ENCODE results near the gene PPP1R13L. TPM values are rescaled to one million over a fixed set of nuclear protein-coding genes. Genes with fewer than 3 reads are reported as not detected.

Gene PPP1R13L, protein sequence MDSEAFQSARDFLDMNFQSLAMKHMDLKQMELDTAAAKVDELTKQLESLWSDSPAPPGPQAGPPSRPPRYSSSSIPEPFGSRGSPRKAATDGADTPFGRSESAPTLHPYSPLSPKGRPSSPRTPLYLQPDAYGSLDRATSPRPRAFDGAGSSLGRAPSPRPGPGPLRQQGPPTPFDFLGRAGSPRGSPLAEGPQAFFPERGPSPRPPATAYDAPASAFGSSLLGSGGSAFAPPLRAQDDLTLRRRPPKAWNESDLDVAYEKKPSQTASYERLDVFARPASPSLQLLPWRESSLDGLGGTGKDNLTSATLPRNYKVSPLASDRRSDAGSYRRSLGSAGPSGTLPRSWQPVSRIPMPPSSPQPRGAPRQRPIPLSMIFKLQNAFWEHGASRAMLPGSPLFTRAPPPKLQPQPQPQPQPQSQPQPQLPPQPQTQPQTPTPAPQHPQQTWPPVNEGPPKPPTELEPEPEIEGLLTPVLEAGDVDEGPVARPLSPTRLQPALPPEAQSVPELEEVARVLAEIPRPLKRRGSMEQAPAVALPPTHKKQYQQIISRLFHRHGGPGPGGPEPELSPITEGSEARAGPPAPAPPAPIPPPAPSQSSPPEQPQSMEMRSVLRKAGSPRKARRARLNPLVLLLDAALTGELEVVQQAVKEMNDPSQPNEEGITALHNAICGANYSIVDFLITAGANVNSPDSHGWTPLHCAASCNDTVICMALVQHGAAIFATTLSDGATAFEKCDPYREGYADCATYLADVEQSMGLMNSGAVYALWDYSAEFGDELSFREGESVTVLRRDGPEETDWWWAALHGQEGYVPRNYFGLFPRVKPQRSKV
- 10.1 and 30.6 TPM in 2 replicates for total RNA-seq (2014; rRNA removed; shearing (Covaris generic); ENCODE audit: low replicate concordance)

DNA sequence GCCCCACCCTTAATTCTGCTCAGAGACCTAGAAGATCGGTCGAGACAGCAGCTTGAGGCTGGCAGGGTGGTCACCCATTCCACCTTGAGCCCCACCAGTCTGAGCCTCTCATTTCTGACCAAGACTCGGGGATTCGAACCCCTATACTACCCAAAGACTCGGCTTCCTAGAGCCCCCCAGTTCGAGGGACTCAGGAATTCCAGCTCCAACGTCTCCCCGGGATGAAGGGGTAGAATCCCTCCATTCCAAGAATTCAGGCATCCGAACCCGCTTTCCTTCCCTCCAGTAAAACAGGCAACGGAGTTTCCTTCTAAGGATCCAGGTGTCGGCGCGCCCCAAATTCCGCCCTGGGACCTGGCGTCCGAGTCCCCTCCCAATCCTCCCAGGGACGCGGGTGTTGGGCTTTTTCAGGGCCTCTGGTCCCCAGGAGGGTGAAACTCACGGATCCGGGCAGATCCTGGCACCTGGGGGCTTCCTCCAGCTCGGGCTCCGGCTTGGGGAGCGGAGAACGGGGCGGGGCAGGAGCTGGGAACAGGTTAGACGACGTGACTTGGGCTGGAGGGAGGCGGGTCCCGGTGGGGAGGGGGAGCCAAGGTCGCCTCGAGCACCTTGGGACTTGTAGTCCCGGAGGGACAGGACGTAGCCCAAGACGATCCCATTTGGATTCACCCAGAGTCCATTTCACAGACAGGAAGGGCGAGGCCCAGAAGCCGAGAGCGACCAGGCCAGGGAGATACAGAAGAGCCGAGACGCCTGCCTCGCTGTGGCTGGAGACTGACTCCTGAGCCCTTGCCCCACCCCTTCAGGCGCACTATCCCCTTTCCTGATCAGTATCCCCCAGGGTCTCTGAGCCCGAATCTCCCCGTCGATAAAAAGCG is at the start of gene PPP1R13L:
Gene PPP1R13L (minus strand): TSS at position 513 of the 878 bp plus-strand sequence. CDS start 6,751 bp downstream, outside the sequence.
- DNase-seq (ENCODE audit: low read depth): peak; percentile 96
- in situ Hi-C loops (cut with HindIII; ENCODE audit: low pct_unique_long_range_greater_than_20kb, low sequenced_read_pairs): no loop called here

DNA sequence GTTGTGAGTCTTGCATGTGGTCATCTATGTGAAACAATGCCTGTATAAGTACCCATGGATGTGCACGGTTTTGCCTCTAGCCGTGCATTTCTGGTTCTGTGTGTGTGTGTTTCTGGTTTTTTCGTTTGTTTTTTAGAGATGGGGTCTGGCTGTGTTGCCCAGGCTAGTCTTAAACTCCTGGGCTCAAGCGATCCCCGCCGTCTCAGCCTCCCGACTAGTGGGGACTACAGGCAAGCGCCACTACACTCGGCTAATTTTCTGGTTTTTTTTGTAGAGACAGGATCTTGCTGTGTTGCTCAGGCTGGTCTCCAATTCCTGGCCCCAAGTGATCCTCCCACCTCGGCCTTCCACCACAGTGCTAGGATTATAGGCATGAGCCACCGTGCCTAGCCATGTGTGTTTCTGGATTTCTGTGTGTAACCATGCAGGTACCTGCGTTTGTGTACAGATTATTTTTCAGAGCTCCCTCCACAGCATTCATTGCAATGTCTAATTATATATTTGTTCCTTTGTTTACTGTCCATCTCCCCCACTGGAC is 47.0 kb upstream of the PPP1R13L start:
- no peak for DNase-seq (ENCODE audit: low read depth)
- in situ Hi-C loops (cut with HindIII; ENCODE audit: low pct_unique_long_range_greater_than_20kb, low sequenced_read_pairs): no loop called here

DNA sequence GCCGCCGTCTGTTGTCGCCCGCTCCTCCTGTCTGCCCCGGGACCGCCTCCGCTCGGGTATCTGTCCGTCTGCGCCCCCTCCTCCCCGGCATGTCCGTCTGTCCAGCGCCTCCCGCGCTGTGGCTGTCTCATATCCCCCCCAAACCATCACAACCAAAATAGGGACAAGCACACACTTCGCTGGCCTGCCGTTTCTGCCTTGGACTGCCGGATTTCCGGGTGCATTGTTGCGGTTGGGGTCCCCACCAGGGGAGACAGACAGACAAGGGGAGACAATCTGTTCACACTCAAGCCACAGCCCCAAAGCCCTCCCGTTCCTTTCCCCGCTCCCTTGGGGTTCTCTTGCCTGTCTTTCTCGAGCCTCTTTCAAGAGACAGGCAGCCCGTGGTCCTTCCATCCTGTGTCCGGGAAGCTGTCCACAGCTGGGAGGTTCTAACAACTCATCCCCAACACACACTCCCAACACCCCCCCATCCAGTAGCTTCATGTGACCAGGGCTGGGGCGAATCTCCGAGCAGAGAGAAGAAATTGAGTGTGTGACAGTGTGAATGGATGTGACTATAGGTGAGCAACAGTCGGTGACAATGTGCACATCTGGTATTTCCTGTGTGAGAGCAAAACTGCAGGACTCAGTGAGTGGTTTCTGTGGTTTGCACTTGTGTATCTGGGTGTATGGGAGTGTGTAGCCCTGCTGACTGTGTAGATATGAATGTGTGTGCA is 46.4 kb upstream of the PPP1R13L start:
- in situ Hi-C loops (cut with HindIII; ENCODE audit: low pct_unique_long_range_greater_than_20kb, low sequenced_read_pairs): no loop called here
- peak; percentile 57 for DNase-seq (ENCODE audit: low read depth)

DNA sequence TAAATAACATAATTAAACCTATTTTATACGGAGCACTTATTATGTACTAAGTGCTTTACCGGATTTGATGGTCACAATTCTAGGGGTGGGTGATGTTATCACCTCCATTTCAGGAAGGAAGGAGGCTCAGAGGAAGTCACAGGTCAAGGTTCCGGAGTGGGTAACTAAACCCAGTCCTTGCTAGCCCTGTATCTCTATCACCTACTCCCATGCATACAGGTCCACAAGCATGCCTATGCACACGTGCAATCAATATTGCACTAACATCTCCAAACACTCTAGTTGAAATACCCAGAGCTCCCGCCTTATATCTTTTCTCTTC is 45.1 kb upstream of the PPP1R13L start:
- in situ Hi-C loops (cut with HindIII; ENCODE audit: low pct_unique_long_range_greater_than_20kb, low sequenced_read_pairs): no loop called here
- no peak for DNase-seq (ENCODE audit: low read depth)

DNA sequence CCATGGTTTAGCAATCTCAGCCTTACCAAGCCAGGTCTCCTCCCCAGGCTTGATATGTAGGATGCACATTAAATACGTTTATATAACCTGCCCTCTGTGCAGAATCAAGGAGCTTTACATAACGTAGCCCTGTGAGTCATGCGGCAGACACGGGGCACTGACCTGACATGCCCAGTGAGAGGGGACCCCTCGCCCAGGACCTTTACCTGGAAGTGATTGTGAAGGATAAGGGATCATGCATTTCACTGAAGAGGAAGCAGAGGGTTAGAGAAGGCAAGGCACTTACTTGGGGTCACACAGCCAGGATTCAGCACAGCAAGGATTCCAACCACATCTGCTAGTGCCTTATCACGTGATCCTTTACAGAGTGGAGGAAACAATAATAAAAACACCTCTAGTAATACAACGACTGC is 44.0 kb upstream of the PPP1R13L start:
- peak; percentile 87 for DNase-seq (ENCODE audit: low read depth)
- in situ Hi-C loops (cut with HindIII; ENCODE audit: low pct_unique_long_range_greater_than_20kb, low sequenced_read_pairs): no loop called here

DNA sequence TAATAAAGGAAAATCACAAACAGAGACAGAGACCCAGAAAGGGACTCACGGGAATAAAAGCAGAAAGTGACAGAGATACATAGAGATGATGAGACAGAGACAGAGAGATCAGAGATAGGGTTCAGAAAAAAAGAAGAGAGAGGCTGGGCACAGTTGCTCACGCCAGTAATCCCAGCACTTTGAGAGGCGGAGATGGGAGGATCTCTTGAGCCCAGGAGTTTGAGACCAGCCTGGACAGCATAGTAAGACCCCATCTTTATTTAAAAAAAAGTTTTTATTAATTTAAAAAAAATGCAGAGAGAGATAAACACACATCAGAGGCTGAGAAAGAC is 43.5 kb upstream of the PPP1R13L start:
- DNase-seq (ENCODE audit: low read depth): no peak
- in situ Hi-C loops (cut with HindIII; ENCODE audit: low pct_unique_long_range_greater_than_20kb, low sequenced_read_pairs): no loop called here

DNA sequence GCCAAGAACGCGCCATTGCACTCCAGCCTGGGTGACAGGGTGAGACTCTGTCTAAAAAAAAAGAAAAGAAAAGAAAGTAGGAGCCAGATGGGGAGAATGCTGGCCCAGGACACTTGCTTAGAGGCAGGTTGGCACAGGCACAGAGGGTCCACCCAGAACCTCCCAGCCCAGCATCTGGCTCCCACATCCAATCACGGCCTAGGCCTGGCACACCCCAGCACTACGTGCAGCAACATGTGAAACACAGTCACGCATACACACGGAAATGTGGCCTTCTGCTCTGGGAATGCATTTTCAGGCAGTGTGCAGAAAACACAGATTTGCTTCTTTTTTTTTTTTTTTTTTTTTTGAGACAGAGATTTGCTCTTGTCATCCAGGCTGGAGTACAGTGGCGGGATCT is 42.1 kb upstream of the PPP1R13L start:
- in situ Hi-C loops (cut with HindIII; ENCODE audit: low pct_unique_long_range_greater_than_20kb, low sequenced_read_pairs): no loop called here
- DNase-seq (ENCODE audit: low read depth): no peak

DNA sequence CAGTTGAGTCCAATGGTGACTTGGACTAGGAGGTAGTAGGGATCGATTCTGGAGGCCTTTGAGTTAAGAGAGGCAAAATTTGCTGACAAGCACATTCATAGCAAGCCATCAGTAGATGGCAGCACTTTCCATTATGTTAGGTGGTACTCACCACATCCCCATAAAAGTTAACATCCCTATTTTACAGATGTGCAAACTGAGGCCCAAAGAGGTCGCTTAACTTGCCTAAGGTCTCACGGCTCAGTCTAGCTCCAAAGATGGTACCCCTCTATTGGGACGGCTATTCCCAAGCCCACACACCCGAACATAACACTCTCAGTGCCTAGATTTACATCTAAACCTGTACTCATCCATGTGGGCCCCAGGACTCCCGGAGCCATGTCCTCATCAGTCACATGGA is 41.4 kb upstream of the PPP1R13L start:
- in situ Hi-C loops (cut with HindIII; ENCODE audit: low pct_unique_long_range_greater_than_20kb, low sequenced_read_pairs): no loop called here

DNA sequence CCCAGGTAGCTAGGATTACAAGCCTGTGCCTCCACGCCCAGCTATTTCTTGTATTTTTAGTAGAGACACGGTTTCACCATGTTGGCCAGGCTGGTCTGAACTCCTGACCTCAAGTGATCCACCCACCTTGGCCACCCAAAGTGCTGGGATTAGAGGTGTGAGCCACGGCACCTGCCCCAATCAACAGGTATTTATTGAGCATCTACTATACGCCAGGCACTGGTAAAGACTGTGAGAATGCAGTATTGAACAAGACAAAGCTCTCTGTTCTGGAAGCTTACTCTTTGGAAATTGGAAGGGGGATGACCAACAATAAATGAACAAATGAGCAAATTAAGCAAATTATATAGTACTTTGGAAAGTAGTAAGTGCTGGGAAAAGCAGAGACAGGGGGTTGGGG is 40.3 kb upstream of the PPP1R13L start:
- in situ Hi-C loops (cut with HindIII; ENCODE audit: low pct_unique_long_range_greater_than_20kb, low sequenced_read_pairs): no loop called here
- DNase-seq (ENCODE audit: low read depth): no peak

More for the DNA sequence above, 41.4 kb upstream of the PPP1R13L start:
- DNase-seq (ENCODE audit: low read depth): no peak

DNA sequence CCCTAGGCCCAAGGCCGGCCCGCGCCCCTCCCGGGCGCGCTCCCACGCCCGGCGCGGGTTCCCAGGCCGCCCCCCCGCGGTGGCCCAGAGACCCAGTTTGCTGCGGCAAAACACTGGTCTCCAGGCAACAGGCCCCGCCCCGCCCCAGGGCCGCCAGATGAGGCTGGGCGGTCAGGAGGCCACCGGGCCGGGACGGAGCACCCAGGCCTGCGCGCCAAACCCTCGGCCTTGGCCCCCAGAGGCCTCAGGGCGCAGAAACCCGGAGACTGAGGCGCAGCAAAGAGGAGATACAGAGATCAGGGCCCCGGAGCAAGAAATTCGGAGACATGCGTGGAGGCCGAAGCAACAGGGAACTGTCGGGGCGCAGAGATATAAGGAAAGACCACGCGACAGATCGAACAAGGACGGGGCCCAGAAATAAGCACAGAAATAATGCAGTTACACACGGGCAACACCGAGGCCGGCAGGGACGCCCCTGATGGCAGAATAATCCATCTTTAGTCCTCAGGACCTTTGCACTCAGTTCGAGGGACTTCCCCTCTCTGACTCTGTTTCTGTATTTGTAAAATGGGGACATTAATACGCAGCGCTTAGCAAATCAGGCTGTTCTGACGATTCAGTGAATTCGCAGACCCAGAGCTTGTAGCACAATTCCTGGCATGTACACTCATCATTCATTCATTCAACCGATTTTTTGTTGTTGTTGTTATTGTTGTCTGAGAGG is 39.6 kb upstream of the PPP1R13L start:
- DNase-seq (ENCODE audit: low read depth): peak; percentile 80
- in situ Hi-C loops (cut with HindIII; ENCODE audit: low pct_unique_long_range_greater_than_20kb, low sequenced_read_pairs): no loop called here

DNA sequence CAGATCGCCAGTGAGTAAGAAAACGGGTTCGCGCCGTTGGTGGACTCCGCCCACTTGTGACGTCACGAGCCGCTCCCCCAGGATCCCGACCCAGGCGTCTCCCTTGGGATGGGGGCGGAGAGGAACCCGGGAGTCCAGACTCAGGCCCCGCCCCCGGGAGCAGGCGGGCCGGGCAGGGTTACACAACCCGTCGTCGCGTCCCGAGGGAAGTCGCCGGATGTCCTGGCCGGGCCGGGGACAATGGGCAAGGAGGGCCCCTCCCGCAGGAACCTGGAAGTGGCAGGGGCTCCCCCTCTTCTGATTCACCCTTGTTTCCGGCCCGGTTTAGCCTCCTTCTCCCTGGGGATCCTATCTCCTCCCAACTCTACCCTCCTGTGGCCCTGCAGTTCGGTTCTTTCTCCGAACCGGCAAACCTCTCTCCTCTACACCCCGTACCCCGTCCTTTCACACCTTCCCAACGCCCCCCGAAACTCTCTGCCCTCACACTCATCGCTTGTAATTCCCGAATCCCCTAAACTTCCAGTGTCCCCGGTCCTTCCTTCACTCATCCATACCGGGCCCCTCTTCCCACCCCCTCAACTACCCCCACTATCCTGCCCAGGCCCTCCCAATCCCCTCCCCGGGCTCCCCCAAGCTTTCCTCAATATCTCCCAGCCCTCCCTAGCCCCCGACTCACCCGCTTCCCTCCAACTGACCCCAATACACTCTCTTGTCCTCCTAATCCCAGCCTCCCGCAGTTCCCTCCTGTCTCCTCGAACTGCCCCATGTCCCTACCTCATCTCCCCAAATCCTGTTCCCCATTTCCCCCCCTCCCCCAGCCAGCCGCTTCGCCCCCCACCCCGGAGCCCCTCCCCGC is 38.8 kb upstream of the PPP1R13L start:
- DNase-seq (ENCODE audit: low read depth): peak; percentile 99
- in situ Hi-C loops (cut with HindIII; ENCODE audit: low pct_unique_long_range_greater_than_20kb, low sequenced_read_pairs): no loop called here

DNA sequence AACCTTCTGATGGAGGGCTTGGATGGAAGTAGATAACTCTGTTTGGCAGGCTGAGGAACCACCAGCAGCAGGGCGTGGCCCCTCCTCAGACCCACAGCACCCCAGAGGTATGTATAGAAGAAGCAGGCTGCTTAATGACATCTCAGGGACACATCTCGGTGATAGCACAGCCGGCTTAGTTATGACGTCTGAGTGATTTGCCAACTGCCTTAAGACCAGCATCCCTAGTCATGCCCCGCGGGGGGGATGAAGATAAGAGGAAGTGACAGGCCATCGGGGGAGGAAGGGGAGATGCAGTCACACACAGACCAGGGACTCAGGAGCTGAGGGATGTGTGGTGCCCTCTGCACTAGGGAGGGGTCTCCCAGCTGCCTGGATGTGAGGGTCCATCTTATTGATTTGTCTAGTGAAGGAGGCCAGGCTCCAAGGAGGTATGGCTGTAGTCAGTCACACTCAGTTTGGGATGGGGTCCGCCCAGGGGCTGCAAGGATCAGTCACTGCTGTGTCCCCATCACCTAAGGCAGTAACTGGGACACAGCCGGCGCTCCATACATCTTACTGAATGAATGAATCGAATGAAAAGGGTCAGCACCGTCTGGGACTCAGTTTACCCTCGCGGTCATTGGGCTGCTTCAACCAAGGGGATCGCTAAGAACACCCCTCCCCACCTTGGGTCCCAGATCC is 38.1 kb upstream of the PPP1R13L start:
- peak; percentile 60 for DNase-seq (ENCODE audit: low read depth)
- in situ Hi-C loops (cut with HindIII; ENCODE audit: low pct_unique_long_range_greater_than_20kb, low sequenced_read_pairs): no loop called here

DNA sequence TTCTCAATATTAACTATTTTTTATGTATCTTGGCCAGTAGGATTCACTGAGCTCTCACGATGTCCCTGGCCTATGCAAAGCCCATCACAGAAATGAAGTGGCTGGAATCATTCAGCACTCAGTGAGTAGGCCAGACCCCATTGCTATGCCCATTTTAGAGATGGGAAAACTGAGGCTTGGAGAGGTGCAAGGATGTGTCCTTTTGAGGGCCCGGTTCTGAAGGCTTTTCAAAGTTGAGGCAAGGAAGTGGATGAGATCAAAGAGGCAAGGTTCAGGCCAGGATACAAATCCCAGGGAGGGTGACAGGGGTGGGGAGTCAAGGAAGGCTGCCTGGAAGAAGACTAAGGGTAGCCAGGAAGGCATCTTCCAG is 37.5 kb upstream of the PPP1R13L start:
- no peak for DNase-seq (ENCODE audit: low read depth)
- in situ Hi-C loops (cut with HindIII; ENCODE audit: low pct_unique_long_range_greater_than_20kb, low sequenced_read_pairs): no loop called here

DNA sequence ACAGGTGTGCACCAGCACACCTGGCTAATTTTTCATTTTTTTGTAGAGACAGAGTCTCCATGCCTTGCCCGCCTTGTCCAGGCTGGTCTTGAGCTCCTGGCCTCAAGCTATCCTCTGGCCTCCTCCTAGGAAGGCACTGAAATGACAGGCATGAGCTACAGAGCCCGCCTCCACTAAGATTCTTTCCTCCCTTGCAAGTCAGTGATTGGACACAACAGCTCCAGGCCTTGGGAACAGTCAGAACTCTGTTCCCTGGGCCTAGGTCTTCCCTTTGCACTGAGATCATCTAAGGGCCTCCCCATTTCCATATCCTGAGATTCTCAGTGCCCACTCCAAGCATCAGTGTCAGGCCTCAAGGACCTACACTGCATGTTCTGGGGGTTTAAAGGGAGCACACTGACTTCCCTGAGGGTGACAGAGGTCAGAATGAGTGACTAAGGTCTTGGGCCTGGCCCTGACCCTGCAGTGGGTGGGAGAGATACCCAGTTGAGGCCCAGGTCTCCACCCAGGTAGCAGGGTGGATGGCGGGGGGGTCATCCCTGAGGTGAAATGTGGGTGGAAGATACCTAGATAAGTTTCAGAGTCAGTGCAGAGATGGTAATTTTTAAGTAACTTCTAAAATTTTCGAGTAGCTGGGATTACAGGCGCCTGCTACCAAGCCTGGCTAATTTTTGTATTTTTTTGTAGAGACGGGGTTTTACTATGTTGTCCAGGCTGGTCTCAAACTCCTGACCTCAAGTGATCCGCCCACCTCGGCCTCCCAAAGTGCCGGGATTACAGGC is 36.2 kb upstream of the PPP1R13L start:
- in situ Hi-C loops (cut with HindIII; ENCODE audit: low pct_unique_long_range_greater_than_20kb, low sequenced_read_pairs): no loop called here
- peak; percentile 66 for DNase-seq (ENCODE audit: low read depth)

DNA sequence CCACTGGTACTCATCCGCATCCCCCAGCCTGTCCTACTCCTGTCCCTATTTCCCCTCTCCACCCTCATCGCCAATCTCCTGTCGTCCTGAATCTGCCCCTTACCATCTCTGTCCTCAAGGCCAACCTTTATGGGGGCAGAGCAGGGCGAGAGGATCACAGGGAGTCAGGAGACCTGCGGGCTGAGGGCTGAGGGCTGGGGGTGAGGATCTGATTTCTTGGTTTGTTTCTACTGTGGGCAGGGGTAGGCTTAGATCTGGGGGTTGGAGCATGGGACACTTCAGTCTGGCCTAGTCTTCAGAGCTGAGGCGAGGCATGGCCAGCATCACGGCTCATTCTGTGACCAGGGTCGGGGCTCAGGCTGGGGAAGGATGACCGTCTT is 35.4 kb upstream of the PPP1R13L start:
- in situ Hi-C loops (cut with HindIII; ENCODE audit: low pct_unique_long_range_greater_than_20kb, low sequenced_read_pairs): no loop called here
- DNase-seq (ENCODE audit: low read depth): no peak
